HUES48 (cell line): ENCODE results near the gene GMPPA.

Source experiments
- H3K27ac ChIP-seq: one replicate; pipeline ENCODE4 v1.7.0; 2013; ENCODE audit warnings: low read depth, low read length, inconsistent platforms
- H3K27me3 ChIP-seq: 2 replicates; pipeline ENCODE4 v1.6.1; 2013; ENCODE audit warnings: mild to moderate bottlenecking, low read length; ENCODE audit not compliant: control insufficient read depth, insufficient read depth
- H3K36me3 ChIP-seq: 2 replicates; pipeline ENCODE4 v1.6.1; 2013; ENCODE audit warnings: low read length; ENCODE audit not compliant: control insufficient read depth, insufficient read depth
- H3K4me1 ChIP-seq: 2 replicates; pipeline ENCODE4 v1.6.1; 2013; ENCODE audit warnings: mild to moderate bottlenecking, low read length; ENCODE audit not compliant: control insufficient read depth, insufficient read depth
- H3K4me3 ChIP-seq: 2 replicates; pipeline ENCODE4 v1.5.1; 2013; ENCODE audit warnings: mild to moderate bottlenecking, low read depth, low read length
- H3K9ac ChIP-seq: 2 replicates; pipeline ENCODE4 v1.6.1; 2013; ENCODE audit warnings: mild to moderate bottlenecking, low read depth, low read length, moderate library complexity
- H3K9me3 ChIP-seq: 2 replicates; pipeline ENCODE4 v1.6.1; 2013; ENCODE audit warnings: low read length; ENCODE audit not compliant: control insufficient read depth, insufficient read depth

GMPPA gene

GRCh38 chr2:219469186-219469724 is 29.4 kb upstream of the GMPPA start:
- H3K27me3 ChIP-seq: no peaks in the 10 kb centered on the region
- no peak overlapping the region for H3K27ac ChIP-seq
- no peaks in the 10 kb centered on the region for H3K4me1 ChIP-seq
- no peaks in the 10 kb centered on the region; the same call in 1 of the 2 replicates for H3K36me3 ChIP-seq
- H3K4me3 ChIP-seq: no peak overlapping the region
- H3K9me3 ChIP-seq: no peaks in the 10 kb centered on the region
- no peak overlapping the region for H3K9ac ChIP-seq

GRCh38 chr2:219470429-219470828 is 28.3 kb upstream of the GMPPA start:
- Histone ChIP-seq H3K4me3 (no peak overlapping the region), H3K27ac (no peak overlapping the region), H3K4me1 (no peaks in the 10 kb centered on the region), H3K36me3 (no peaks in the 10 kb centered on the region; the same call in 1 of the 2 replicates), H3K9ac (no peak overlapping the region), H3K9me3 (no peaks in the 10 kb centered on the region), H3K27me3 (no peaks in the 10 kb centered on the region)

DNA sequence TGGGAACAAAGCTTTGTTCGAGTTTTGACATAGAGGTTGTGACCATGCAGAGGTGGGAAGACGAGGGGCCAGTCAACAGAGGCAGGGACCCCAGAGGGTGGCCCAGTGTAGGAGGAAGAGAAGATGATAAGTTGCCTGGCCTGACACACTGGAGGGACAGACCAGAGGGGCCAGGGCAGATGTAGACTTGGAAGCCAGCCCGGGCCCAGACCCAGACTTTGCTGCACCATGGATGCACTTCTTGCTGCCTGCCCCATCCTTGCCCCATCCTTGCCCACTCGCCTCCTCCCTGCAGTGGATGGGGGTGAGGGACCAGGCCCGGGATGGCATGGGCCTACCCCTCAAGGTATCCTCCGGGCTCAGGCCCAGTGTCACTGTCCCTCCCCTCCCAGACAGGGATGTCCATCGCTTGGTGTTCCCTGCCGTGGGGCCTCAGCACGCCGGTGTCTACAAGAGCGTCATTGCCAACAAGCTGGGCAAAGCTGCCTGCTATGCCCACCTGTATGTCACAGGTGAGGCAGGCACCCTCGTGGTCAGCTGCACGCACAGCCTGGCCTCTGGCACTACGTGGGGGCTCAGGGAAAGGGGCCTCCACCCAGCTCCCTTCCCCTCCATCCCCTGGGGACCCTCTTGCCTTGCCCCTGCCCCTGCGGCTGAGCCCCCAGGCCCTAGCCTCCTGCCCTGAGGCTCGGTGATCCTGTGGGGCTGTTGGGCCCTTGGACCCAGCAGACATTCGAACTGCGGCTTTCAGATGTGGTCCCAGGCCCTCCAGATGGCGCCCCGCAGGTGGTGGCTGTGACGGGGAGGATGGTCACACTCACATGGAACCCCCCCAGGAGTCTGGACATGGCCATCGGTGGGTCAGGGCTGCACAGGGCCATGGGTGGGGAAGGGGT is 27.0 kb upstream of the GMPPA start:
- Histone ChIP-seq H3K9ac (no peak overlapping the region), H3K4me3 (no peak overlapping the region), H3K36me3 (no peaks in the 10 kb centered on the region), H3K9me3 (no peaks in the 10 kb centered on the region), H3K27me3 (no peaks in the 10 kb centered on the region), H3K4me1 (no peaks in the 10 kb centered on the region), H3K27ac (no peak overlapping the region)

GRCh38 chr2:219472629-219473187 is 26.0 kb upstream of the GMPPA start:
- Histone ChIP-seq H3K27ac (no peak overlapping the region), H3K9me3 (no peaks in the 10 kb centered on the region), H3K9ac (no peak overlapping the region), H3K4me3 (no peak overlapping the region), H3K36me3 (no peaks in the 10 kb centered on the region), H3K27me3 (no peaks in the 10 kb centered on the region), H3K4me1 (peaks cover 4% of the 10 kb centered on the region; the same call in 1 of the 2 replicates)

GRCh38 chr2:219473511-219473910 is 25.2 kb upstream of the GMPPA start:
- no peak overlapping the region for H3K9ac ChIP-seq
- H3K36me3 ChIP-seq: no peaks in the 10 kb centered on the region
- H3K9me3 ChIP-seq: no peaks in the 10 kb centered on the region
- H3K4me1 ChIP-seq: peaks cover 4% of the 10 kb centered on the region; the same call in 1 of the 2 replicates
- H3K27ac ChIP-seq: no peak overlapping the region
- no peak overlapping the region for H3K4me3 ChIP-seq
- H3K27me3 ChIP-seq: no peaks in the 10 kb centered on the region

GRCh38 chr2:219474285-219475060 is 24.2 kb upstream of the GMPPA start:
- Histone ChIP-seq H3K27me3 (no peaks in the 10 kb centered on the region), H3K36me3 (no peaks in the 10 kb centered on the region), H3K27ac (no peak overlapping the region)

GRCh38 chr2:219475278-219475677 is 23.4 kb upstream of the GMPPA start:
- Histone ChIP-seq H3K27me3 (no peaks in the 10 kb centered on the region), H3K36me3 (no peaks in the 10 kb centered on the region), H3K27ac (no peak overlapping the region), H3K4me3 (no peak overlapping the region), H3K4me1 (peaks cover 4% of the 10 kb centered on the region; the same call in 1 of the 2 replicates), H3K9ac (no peak overlapping the region), H3K9me3 (no peaks in the 10 kb centered on the region)

More at GRCh38 chr2:219474285-219475060, 24.2 kb upstream of the GMPPA start:
- H3K9me3 ChIP-seq: no peaks in the 10 kb centered on the region
- no peak overlapping the region for H3K9ac ChIP-seq
- H3K4me1 ChIP-seq: peaks cover 4% of the 10 kb centered on the region; the same call in 1 of the 2 replicates
- no peak overlapping the region for H3K4me3 ChIP-seq

- Histone ChIP-seq H3K4me1 (peaks cover 4% of the 10 kb centered on the region; the same call in 1 of the 2 replicates), H3K4me3 (peak overlapping the region; percentile 58), H3K27ac (peak overlapping the region; percentile 63), H3K9me3 (no peaks in the 10 kb centered on the region), H3K36me3 (no peaks in the 10 kb centered on the region), H3K9ac (no peak overlapping the region), H3K27me3 (no peaks in the 10 kb centered on the region)
Observed at GRCh38 chr2:219475697-219476651, 22.7 kb upstream of the GMPPA start.

GRCh38 chr2:219476652-219477151 is 22.0 kb upstream of the GMPPA start:
- peak overlapping the region; percentile 58 for H3K4me3 ChIP-seq

More at GRCh38 chr2:219476652-219477151, 22.0 kb upstream of the GMPPA start:
- Histone ChIP-seq H3K36me3 (peaks cover 5% of the 10 kb centered on the region; the same call in 1 of the 2 replicates), H3K4me1 (peaks cover 4% of the 10 kb centered on the region; the same call in 1 of the 2 replicates), H3K27ac (peak overlapping the region; percentile 63), H3K9ac (no peak overlapping the region), H3K9me3 (no peaks in the 10 kb centered on the region), H3K27me3 (no peaks in the 10 kb centered on the region)
